Stomach (tissue), 4 donors: Measurements from ENCODE around the gene MICAL3.

Experiments
- POLR2AphosphoS5 ChIP-seq, 3 donors: sonication (generic); formaldehyde crosslinking; IDR thresholded peaks; one replicate each; pipeline ENCODE4 v1.6.1; 2016; ENCODE audit warnings: antibody characterized with exemption in 3 of 3
- TF ChIP-seq, protein P1 (sequence below), 7 experiments: fragments of 450-650 bp in 4 of 7; fragments of 200-600 bp in 3 of 7; sonication (generic) in 3 of 7; IDR thresholded peaks; one replicate each; pipeline ENCODE4 v1.5.1; 2016 to 2019; ENCODE audit warnings: antibody characterized with exemption in 7 of 7, control low read depth in 2 of 7, mild to moderate bottlenecking in 1 of 7

DNA sequence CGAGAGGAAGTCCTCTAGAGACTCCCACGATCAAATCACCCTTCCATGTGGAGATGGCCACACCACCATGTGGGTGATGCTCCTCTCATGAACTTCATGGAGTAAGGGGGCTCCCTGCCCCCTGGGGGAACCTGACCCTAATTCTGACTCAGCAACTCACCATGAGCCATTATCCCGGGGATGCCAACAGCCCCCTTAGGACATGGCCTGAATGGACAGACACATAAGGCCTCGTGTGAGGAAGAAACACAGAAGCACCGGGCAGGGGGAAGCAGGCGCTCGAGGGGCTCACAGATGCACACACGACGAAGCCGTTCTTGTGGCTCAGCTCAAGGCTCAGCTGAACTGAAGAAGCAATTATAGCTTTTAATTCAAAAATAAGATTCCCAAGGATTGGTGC, 150.6 kb downstream of the MICAL3 start:
- TF ChIP-seq, protein P1, sequence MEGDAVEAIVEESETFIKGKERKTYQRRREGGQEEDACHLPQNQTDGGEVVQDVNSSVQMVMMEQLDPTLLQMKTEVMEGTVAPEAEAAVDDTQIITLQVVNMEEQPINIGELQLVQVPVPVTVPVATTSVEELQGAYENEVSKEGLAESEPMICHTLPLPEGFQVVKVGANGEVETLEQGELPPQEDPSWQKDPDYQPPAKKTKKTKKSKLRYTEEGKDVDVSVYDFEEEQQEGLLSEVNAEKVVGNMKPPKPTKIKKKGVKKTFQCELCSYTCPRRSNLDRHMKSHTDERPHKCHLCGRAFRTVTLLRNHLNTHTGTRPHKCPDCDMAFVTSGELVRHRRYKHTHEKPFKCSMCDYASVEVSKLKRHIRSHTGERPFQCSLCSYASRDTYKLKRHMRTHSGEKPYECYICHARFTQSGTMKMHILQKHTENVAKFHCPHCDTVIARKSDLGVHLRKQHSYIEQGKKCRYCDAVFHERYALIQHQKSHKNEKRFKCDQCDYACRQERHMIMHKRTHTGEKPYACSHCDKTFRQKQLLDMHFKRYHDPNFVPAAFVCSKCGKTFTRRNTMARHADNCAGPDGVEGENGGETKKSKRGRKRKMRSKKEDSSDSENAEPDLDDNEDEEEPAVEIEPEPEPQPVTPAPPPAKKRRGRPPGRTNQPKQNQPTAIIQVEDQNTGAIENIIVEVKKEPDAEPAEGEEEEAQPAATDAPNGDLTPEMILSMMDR (IDR thresholded peaks at IDR 0.05) = no peak
- TF ChIP-seq POLR2AphosphoS5 (IDR thresholded peaks at IDR 0.05) = no peak
